HG03439 (cell line): ENCODE measurements around the gene TRAF4.
"Not testable (repeated sequence)": the region's sequence is repeated elsewhere in the genome, so short reads cannot be mapped to it uniquely, and the experiment has no call there.

Source experiments
- ATAC-seq: cut with Tn5 transposase; IDR thresholded peaks from one replicate; pipeline ENCODE4 v1.9.1; 2021; ENCODE audit warnings: mild to moderate bottlenecking, moderate library complexity; ENCODE audit not compliant: unreplicated experiment

The TRAF4 gene

GRCh38 chr17:28765038-28765437 is 21.2 kb downstream of the TRAF4 start:
- no peak for ATAC-seq

GRCh38 chr17:28773736-28774135 is 29.9 kb downstream of the TRAF4 start:
- ATAC-seq, result no peak

- no peak for ATAC-seq
These were observed 30.4 kb downstream of the TRAF4 start for GRCh38 chr17:28774206-28774605.

GRCh38 chr17:28777178-28777577 is 33.4 kb downstream of the TRAF4 start:
- ATAC-seq, result no peak

- ATAC-seq, result not testable (repeated sequence)
These were observed 35.8 kb downstream of the TRAF4 start for GRCh38 chr17:28779601-28780000.

GRCh38 chr17:28783161-28783560 is 39.4 kb downstream of the TRAF4 start:
- no peak for ATAC-seq

GRCh38 chr17:28788100-28788499 is 44.3 kb downstream of the TRAF4 start:
- no peak for ATAC-seq

GRCh38 chr17:28792877-28793661 is 49.3 kb downstream of the TRAF4 start:
- no peak for ATAC-seq

- not testable (repeated sequence) for ATAC-seq
These were observed 51.1 kb downstream of the TRAF4 start for GRCh38 chr17:28794846-28795441.

- ATAC-seq, result no peak
These were observed 52.3 kb downstream of the TRAF4 start for GRCh38 chr17:28796062-28796461.
